HepG2 (cell line): Measurements from ENCODE around the gene MAP3K20. TPM values are rescaled to one million over a fixed set of nuclear protein-coding genes. Genes with fewer than 3 reads are reported as not detected.

Source experiments
- ATAC-seq: fragments of 200-7000 bp; cut with Tn5 transposase; 3 replicates; pipeline ENCODE4 v1.9.1; 2020; ENCODE audit warnings: mild to moderate bottlenecking, moderate library complexity
- BruUV-seq: library from RNA; stranded (reverse); fragments of 400-500 nt; replicated peaks from 2 replicates; lab custom pipeline; 2021; lab: Mats Ljungman, UMichigan
- CTCF ChIA-PET: fragments of 300-600 bp; formaldehyde crosslinking; extraction: SDS; loops from one replicate; lab custom pipeline; 2021; ENCODE audit warnings: low total read pairs, inconsistent platforms, low intra/inter-chr PET ratio; lab: Yijun Ruan, JAX
- POLR2A ChIA-PET: fragments of 350-600 bp; sonication (Branson Sonifier 250); formaldehyde crosslinking; loops from one replicate; lab custom pipeline; 2020; ENCODE audit warnings: antibody characterized with exemption, inconsistent platforms; lab: Yijun Ruan, JAX
- DNase-seq: peaks from one replicate; pipeline ENCODE4 v3.0.0-alpha.2; 2015; ENCODE audit warnings: low spot score
- FAIRE-seq: peaks from 3 replicates; lab custom pipeline; 2011; peaks lifted over from hg19 to GRCh38; lab: Jason Lieb, UNC
- H2AFZ ChIP-seq: one replicate; pipeline ENCODE4 v1.6.1; 2011; ENCODE audit warnings: low read length, inconsistent platforms
- H3K27ac ChIP-seq: fragments of 300-600 bp; 3 replicates; pipeline ENCODE4 v1.8.0; 2011; ENCODE audit warnings: mixed run types, mild to moderate bottlenecking, mixed read lengths, low read length, inconsistent platforms; ENCODE audit not compliant: insufficient read depth; ENCODE audit errors: extremely low read length
- H3K27me3 ChIP-seq, 2 experiments: fragments of 200-600 bp in 1 of 2; 2 replicates in 1 of 2; 3 replicates in 1 of 2; pipeline versions ENCODE4 v1.6.0 to v1.8.0; 2011; ENCODE audit warnings: low read length in 2 of 2, mild to moderate bottlenecking in 2 of 2, moderate library complexity in 2 of 2, inconsistent platforms in 1 of 2; ENCODE audit not compliant: insufficient read depth in 2 of 2, control insufficient read depth in 1 of 2
- H3K36me3 ChIP-seq, 2 experiments: fragments of 200-600 bp in 1 of 2; replicated peaks in 1 of 2; 2 replicates in 1 of 2; 3 replicates in 1 of 2; pipeline versions ENCODE4 v1.5.1 to v1.8.0; 2011; ENCODE audit warnings: low read length in 2 of 2, inconsistent platforms in 1 of 2; ENCODE audit not compliant: insufficient read depth in 2 of 2, control insufficient read depth in 1 of 2
- H3K4me1 ChIP-seq: 2 replicates; pipeline ENCODE4 v1.5.1; 2012; ENCODE audit warnings: low read length, inconsistent platforms; ENCODE audit not compliant: insufficient read depth
- H3K4me2 ChIP-seq: 2 replicates; pipeline ENCODE4 v1.6.0; 2011; ENCODE audit warnings: low read depth, low read length, inconsistent platforms
- H3K4me3 ChIP-seq, 3 experiments: fragments of 200-600 bp in 1 of 3; sonication (generic), shearing (Covaris generic) in 1 of 3; replicated peaks in 1 of 3; 2 replicates each; pipeline ENCODE4 v1.5.1; 2011 to 2016; ENCODE audit warnings: low read length in 3 of 3, inconsistent platforms in 2 of 3, low read depth in 2 of 3, mild to moderate bottlenecking in 2 of 3, control low read depth in 1 of 3, mixed read lengths in 1 of 3; ENCODE audit not compliant: insufficient read depth in 1 of 3
- H3K79me2 ChIP-seq: one replicate; pipeline ENCODE4 v1.6.1; 2011; ENCODE audit warnings: low read length, inconsistent platforms; ENCODE audit not compliant: insufficient read depth
- H3K9ac ChIP-seq: 2 replicates; pipeline ENCODE4 v1.6.0; 2011; ENCODE audit warnings: mild to moderate bottlenecking, low read depth, low read length, inconsistent platforms; ENCODE audit not compliant: insufficient read depth
- H3K9me3 ChIP-seq: 2 replicates; pipeline ENCODE4 v1.5.1; 2012; ENCODE audit warnings: mild to moderate bottlenecking, low read length
- H4K20me1 ChIP-seq: 2 replicates; pipeline ENCODE4 v1.6.0; 2011; ENCODE audit warnings: inconsistent platforms, mild to moderate bottlenecking, low read length, moderate library complexity; ENCODE audit not compliant: insufficient read depth
- CBFB ChIP-seq: sonication (generic); formaldehyde crosslinking; IDR thresholded peaks from 2 replicates; pipeline ENCODE4 v1.4.0; 2020; ENCODE audit warnings: missing genetic modification reagents
- DRAP1 ChIP-seq: IDR thresholded peaks from 2 replicates; pipeline ENCODE4 v1.6.1; 2016; ENCODE audit warnings: missing genetic modification reagents, missing compliant biosample characterization
- DZIP1 ChIP-seq: sonication (generic); formaldehyde crosslinking; IDR thresholded peaks from 2 replicates; pipeline ENCODE4 v1.5.0; 2020; ENCODE audit warnings: mild to moderate bottlenecking, missing genetic modification reagents
- IRF9 ChIP-seq: sonication (generic); formaldehyde crosslinking; IDR thresholded peaks from 2 replicates; pipeline ENCODE4 v1.8.0; 2022; ENCODE audit warnings: missing genetic modification reagents, mild to moderate bottlenecking, borderline replicate concordance
- MAFK ChIP-seq, 2 experiments: IDR thresholded peaks in 1 of 2; conservative IDR thresholded peaks in 1 of 2; 2 replicates each; pipeline ENCODE4 v1.6.1; 2011; ENCODE audit warnings: improper control_type of control experiment in 2 of 2, low read length in 2 of 2
- POLR2A ChIP-seq, 2 experiments: IDR thresholded peaks; 2 replicates each; pipeline ENCODE4 v1.6.1; 2011; ENCODE audit warnings: low read depth in 2 of 2, low read length in 2 of 2, mild to moderate bottlenecking in 1 of 2, moderate library complexity in 1 of 2; ENCODE audit not compliant: insufficient read depth in 1 of 2
- THYN1 ChIP-seq: sonication (generic); formaldehyde crosslinking; IDR thresholded peaks from 2 replicates; pipeline ENCODE4 v1.8.1; 2023; ENCODE audit warnings: low read depth, mild to moderate bottlenecking, moderate library complexity, missing genetic modification reagents, borderline replicate concordance
- ZNF484 ChIP-seq: sonication (generic); formaldehyde crosslinking; IDR thresholded peaks from 2 replicates; pipeline ENCODE4 v1.5.1; 2020; ENCODE audit warnings: mild to moderate bottlenecking, low read depth, missing genetic modification reagents, borderline replicate concordance
- ZNF570 ChIP-seq: sonication (generic); formaldehyde crosslinking; IDR thresholded peaks from 2 replicates; pipeline ENCODE4 v1.4.0; 2020; ENCODE audit warnings: mild to moderate bottlenecking, missing genetic modification reagents, borderline replicate concordance
- ZNF784 ChIP-seq: sonication (generic); formaldehyde crosslinking; IDR thresholded peaks from 2 replicates; pipeline ENCODE4 v1.5.1; 2020; ENCODE audit warnings: missing genetic modification reagents, mild to moderate bottlenecking, borderline replicate concordance
- ZSCAN29 ChIP-seq: sonication (generic); formaldehyde crosslinking; conservative IDR thresholded peaks from 2 replicates; pipeline ENCODE4 v1.4.0; 2020; ENCODE audit warnings: mild to moderate bottlenecking, missing genetic modification reagents
- WGBS: methylation state at CpG from one replicate; pipeline ENCODE4 v1.1.6; 2017; ENCODE audit warnings: low lambda C conversion rate; 5-methylcytosine and 5-hydroxymethylcytosine counted together
- in situ Hi-C: cut with HindIII; loops from 2 replicates; pipeline ENCODE4 v1.10.0; 2017; ENCODE audit warnings: low pct_unique_long_range_greater_than_20kb; ENCODE audit not compliant: extremely low pct_ligation_motif_present
- intact Hi-C: fragments of 100-400 bp; cut with micrococcal nuclease; formaldehyde crosslinking; loops from one replicate; pipeline ENCODE4 v1.10.0; 2022; ENCODE audit not compliant: unreplicated experiment
- polyA plus RNA-seq, 8 experiments: library from polyadenylated mRNA; depleted of rRNA in 3 of 8; stranded (reverse) in 7 of 8; unstranded in 1 of 8; fragments of >200 nt; fragmentation: Illumina TruSeq in 4 of 8; extraction: Trizol in 4 of 8; gene quantifications; 2 replicates each; pipeline versions ENCODE4 v1.2.1 to v1.2.3, GENCODE V29; 2011 to 2016; ENCODE audit warnings: low read depth in 4 of 8, missing spikeins in 1 of 8, mixed read lengths in 1 of 8; ENCODE audit not compliant: insufficient read depth in 1 of 8
- total RNA-seq, 5 experiments: library from RNA; depleted of rRNA; stranded (reverse); fragments of >200 nt; fragmentation: Illumina TruSeq; extraction: Trizol; gene quantifications; 2 replicates each; pipeline ENCODE4 v1.2.3, GENCODE V29; 2016; ENCODE audit warnings: low read depth in 1 of 5

The MAP3K20 gene
- total and polyA plus RNA-seq, 2 of the 13 experiments (the other 11 are each of a cell fraction or from before 2014, with no cell fraction given): 5.2 to 13.5 TPM

GRCh38 chr2:173171321-173171720 lies 95.7 kb downstream of the MAP3K20 start:
- no peak overlapping the region for H3K4me3 ChIP-seq
- BruUV-seq: no TSS peak
- 92% methylated on average over 1 of the region's 1 CpG for WGBS
- H3K9me3 ChIP-seq: no peaks in the 10 kb centered on the region
- no peak overlapping the region for H3K4me2 ChIP-seq
- H3K79me2 ChIP-seq: no peaks in the 10 kb centered on the region
- H4K20me1 ChIP-seq: no peaks in the 10 kb centered on the region
- FAIRE-seq (no peak), DNase-seq (no peak), ATAC-seq (no peak)
- ChIA-PET POLR2A (no interaction called here), CTCF (no interaction called here)
- H3K27ac ChIP-seq: no peak overlapping the region
- H3K9ac ChIP-seq: no peak overlapping the region
- H3K27me3 ChIP-seq: no peaks in the 10 kb centered on the region
- H3K4me1 ChIP-seq: no peaks in the 10 kb centered on the region
- no peaks in the 10 kb centered on the region for H3K36me3 ChIP-seq
- no peak overlapping the region for H2AFZ ChIP-seq
- intact Hi-C loops (no loop called here), in situ Hi-C loops (no loop called here)
- TF ChIP-seq MAFK (conservative IDR thresholded peaks at IDR 0.05 in 1 of 2, IDR thresholded peaks at IDR 0.05 in 1 of 2; ENCODE audit: low read length in 2 of 2) (no peak), ZNF484 (CRISPR knock-in tag) (no peak), DRAP1 (CRISPR knock-in tag) (no peak), ZNF570 (CRISPR knock-in tag) (no peak), DZIP1 (CRISPR knock-in tag) (no peak), THYN1 (no peak), ZNF784 (CRISPR knock-in tag) (no peak), ZSCAN29 (CRISPR knock-in tag) (no peak), POLR2A (IDR thresholded peaks at IDR 0.05; ENCODE audit: insufficient read depth in 1 of 2, low read depth in 2 of 2, low read length in 2 of 2) (no peak), IRF9 (CRISPR knock-in tag) (no peak), CBFB (no peak)
